GM19023 (cell line): ENCODE results near the gene RHBDF1.
A peak's percentile ranks its signal among the peaks of the same experiment; 100 is the strongest.

ENCODE experiments used
- ATAC-seq: cut with Tn5 transposase; IDR thresholded peaks from one replicate; pipeline ENCODE4 v1.9.1; 2021; ENCODE audit warnings: mild to moderate bottlenecking, moderate library complexity; ENCODE audit not compliant: unreplicated experiment

RHBDF1 gene

GRCh38 chr16:92431-93339, 20.3 kb upstream of the RHBDF1 start:
- ATAC-seq: no peak

- ATAC-seq: no peak
These were observed 19.1 kb upstream of the RHBDF1 start for GRCh38 chr16:91484-91883.

- no peak for ATAC-seq
These were observed 17.2 kb upstream of the RHBDF1 start for GRCh38 chr16:89391-90302.

GRCh38 chr16:88613-89012, 16.2 kb upstream of the RHBDF1 start:
- ATAC-seq: no peak

GRCh38 chr16:86483-86952, 14.1 kb upstream of the RHBDF1 start:
- no peak for ATAC-seq

GRCh38 chr16:85865-86264, 13.4 kb upstream of the RHBDF1 start:
- no peak for ATAC-seq

- no peak for ATAC-seq
These were observed 13.0 kb upstream of the RHBDF1 start for GRCh38 chr16:85407-85782.

- ATAC-seq: peak; percentile 70
These were observed 12.4 kb upstream of the RHBDF1 start for GRCh38 chr16:84718-85406.

- no peak for ATAC-seq
These were observed 11.6 kb upstream of the RHBDF1 start for GRCh38 chr16:83781-84615.

- ATAC-seq: no peak
These were observed 10.7 kb upstream of the RHBDF1 start for GRCh38 chr16:83060-83603.

- no peak for ATAC-seq
These were observed 7.0 kb upstream of the RHBDF1 start for GRCh38 chr16:79151-80054.

- ATAC-seq: peak; percentile 29
These were observed 6.2 kb upstream of the RHBDF1 start for GRCh38 chr16:78444-79150.

GRCh38 chr16:77807-78443, 5.5 kb upstream of the RHBDF1 start, which contains the start of gene MPG:
Gene MPG, plus strand, starts transcription at chr16:78225. Its CDS starts 85 bp downstream, at chr16:78310.
- peak; percentile 63 for ATAC-seq

- ATAC-seq: peak; percentile 23
These were observed 4.9 kb upstream of the RHBDF1 start for GRCh38 chr16:77273-77806.

- ATAC-seq: no peak
These were observed 4.3 kb upstream of the RHBDF1 start for GRCh38 chr16:76535-77272.

GRCh38 chr16:75580-76501, 3.4 kb upstream of the RHBDF1 start:
- no peak for ATAC-seq
